ENCODE data around the gene CNTN4.

Gene CNTN4

DNA sequence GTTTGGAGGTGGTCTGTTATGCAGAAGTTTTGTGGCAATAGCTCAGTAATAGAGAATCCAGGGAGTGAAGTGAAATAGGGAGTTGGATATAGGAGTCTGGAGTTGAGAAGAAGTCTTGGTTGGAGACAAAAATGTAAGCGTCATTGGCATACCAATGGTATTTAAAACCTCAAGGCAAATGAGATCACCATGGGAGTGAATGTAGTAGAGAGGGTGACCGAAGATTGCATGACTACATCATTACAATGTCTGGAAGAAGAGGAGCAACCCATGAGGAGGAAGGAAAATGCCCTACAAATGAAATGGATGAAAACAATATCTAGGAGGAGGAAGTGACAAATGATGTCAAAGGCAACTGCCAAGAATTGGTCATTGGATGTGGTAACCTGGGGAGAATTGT lies 54.4 kb downstream of the CNTN4 start:
- DNase-seq (ENCODE audit: low read depth in 3 of 3) = no peak

DNA sequence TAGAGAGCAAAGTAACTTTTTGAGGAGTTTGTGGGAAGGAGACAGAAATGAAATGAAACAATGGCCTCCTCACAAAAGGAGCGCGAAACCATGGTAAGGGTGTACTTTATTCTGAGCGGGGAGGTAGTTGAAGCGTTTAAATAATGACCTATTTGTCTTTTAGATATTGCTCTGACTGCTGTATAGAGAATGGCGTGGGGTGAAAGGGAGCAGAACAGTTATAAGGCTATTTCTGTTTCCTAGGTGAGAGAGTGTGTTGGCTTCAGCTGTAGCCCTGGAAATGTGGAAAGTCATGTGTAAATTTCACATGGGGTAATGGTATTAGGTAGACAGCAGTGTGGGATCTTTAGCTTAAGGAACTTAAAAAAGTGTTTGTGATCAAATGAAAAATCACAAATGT lies 54.9 kb downstream of the CNTN4 start:
- DNase-seq (ENCODE audit: low read depth in 3 of 3) = no peak

DNA sequence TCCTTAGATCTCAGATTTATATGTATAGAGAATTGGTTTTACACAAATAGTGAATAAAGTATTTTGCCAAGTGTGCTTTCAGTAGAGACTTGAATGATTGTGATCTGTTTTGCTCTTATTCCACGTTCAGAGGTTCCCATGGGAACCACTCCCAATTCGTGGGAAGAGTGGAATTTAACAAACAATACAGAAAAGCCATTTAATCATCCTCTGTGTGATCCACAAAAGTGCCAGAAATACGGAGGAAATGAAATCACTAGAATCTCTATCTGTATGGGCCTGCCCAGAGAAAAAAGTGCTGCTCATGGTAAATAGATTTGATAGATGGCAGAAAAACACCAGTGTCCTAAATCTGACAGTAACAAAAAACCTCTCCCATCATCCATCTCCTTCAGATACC lies 56.0 kb downstream of the CNTN4 start:
- no peak for DNase-seq (ENCODE audit: low read depth in 3 of 3)

DNA sequence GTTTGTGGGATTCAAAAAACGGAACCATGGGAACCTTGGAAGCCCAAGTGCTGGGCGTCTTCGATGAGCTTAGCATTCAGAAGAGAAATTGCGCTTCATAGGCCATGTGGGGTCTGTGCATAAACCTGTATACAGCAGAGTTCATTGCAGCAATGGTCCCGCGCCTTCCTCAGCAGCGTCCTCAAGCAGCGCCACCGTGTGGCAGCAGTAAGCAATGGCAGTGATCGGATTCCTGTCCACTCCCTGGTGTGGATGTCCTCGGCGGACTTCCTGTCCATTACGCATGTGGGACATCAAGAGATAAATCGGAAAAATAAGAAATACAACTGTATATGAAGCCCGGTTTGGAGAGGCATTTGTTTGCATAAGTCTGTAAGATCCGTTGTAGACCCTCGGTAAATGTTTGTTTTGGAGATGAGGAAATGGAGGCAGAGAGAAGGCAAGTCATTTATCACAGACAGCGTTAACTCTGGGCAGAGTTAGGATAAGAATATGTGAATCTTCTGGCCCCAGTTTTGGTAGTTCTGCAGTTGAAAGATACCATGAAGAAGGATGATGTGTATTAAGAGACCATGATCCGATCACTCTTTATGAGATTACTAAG lies 57.7 kb downstream of the CNTN4 start:
- DNase-seq (ENCODE audit: low read depth in 3 of 3) = peak in 1 of 3 experiments; percentile 0

DNA sequence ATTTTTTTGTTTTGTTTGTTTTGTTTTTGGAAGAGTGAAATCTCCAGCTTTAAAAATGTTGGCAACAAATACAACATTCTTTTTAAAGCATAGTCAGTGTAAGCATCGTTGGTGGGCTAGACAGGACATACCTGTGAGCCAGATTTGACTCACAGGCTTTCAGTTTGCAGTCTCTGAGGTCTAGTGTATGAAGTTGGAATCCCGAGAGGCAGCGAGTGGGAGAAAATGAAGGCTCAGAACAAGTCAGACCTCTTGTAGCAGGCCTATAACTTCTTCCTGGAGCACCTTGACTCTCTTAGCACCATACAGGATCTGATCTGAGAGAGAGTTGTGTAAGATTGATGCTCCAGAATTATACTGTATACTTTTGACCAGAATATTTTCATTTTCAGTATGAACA lies 60.2 kb downstream of the CNTN4 start:
- DNase-seq (ENCODE audit: low read depth in 3 of 3) = no peak

DNA sequence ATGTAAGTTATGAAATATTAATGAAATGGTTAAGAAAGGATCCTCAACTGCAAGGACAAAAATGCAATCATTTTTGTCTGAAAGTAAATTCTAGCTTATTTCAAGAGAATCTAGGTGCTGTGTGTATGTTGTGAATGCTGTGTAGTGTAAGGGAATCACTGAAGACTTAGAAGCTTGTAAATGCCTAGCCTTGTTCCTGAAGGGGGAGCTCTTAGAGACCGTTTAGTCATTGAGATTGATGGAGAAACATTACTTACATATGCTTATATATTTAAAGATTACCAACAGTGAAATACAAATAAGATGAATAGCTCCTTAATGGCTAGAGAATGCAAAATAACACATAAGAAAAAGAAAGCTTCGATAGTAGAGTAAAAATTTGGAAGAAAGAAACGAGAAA lies 67.9 kb downstream of the CNTN4 start:
- no peak for DNase-seq (ENCODE audit: low read depth in 3 of 3)

DNA sequence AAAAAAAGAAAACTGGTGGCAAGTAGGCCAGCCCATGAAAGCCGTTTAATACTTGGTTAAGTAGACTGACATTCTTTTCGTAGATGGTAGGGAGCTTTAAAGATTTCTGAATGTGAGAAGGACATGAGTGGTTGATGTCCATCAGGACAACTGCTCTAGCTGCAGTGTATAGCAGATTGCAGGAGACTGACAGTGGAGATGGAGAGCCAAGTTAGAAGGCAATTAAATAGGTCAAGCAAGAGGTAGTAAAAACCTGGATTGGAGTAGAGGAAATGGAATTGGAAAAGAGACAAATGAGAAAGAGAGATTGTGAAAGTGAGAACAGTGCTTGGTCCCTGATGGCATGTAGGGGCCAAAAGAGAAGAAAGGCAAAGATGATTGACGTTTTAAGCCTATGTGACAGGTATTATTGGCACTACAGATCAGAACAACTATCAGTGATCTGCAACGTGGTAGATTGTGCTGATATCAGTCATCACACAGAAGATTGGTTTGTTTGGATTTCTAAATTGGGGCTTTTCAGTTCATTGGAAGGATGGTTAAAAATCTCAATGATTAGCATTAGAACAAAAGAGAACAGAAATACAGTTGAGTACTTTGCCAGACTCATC lies 74.0 kb downstream of the CNTN4 start:
- DNase-seq (ENCODE audit: low read depth in 3 of 3) = no peak

DNA sequence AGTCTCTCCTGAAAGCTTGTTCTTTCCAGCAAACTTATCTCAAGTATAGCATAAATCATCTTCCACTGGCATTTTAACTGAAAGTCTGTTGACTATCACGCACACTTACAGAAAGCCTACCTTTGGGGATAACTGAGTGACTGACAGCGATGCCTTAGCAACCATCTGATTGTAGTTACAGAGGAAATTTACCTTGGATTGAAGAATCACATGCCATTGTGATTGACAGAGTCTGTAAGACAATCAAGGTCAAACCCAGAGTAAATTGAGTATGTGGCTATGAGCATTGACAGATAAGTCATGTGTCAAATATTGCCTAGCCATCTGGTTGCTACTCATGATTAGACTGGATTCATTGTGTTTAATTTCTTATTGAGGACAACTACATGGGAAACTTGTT lies 82.0 kb downstream of the CNTN4 start:
- DNase-seq (ENCODE audit: low read depth in 3 of 3) = no peak

DNA sequence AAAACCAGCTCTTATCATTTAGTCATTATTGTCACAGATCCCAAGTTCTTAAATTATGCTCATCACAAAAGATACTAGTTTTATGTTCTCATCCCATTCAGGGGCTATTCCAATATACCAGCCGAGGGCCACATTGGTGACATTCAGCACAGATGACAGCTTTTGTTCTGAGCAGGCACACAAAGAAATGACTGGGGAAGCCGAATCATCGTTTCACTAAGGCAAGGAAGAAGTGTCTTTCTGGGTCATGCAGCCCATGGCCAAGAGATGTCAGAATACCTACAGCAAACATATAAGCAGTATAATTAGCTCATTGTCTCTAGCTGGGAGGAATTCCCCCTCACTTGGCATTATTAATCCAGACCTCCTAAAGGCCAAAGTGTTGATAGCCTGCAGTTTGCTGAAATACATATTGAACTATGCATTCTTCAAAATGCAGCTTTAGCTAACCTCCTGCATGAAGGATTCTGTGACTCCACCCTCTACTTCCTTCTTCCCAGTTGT lies 100.2 kb downstream of the CNTN4 start:
- DNase-seq (ENCODE audit: low read depth in 3 of 3) = no peak

DNA sequence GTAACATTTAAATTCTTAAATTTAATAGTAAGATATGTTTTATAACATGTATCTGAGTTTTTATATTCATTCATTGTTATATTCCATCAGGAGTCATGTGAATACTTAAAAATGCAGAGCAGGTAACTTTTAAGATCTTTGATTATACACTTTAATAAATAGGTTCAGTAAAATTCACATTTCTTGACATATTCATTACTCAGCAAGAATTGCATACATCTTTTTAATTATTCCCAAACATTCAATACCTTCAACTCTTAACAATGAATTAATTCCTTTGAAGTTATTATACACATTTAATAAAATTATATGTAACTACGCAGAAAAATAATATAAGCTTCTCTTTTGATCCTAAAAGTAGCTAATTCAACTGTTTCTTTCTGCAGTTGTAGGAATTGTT lies 105.4 kb downstream of the CNTN4 start:
- no peak for DNase-seq (ENCODE audit: low read depth in 3 of 3)

DNA sequence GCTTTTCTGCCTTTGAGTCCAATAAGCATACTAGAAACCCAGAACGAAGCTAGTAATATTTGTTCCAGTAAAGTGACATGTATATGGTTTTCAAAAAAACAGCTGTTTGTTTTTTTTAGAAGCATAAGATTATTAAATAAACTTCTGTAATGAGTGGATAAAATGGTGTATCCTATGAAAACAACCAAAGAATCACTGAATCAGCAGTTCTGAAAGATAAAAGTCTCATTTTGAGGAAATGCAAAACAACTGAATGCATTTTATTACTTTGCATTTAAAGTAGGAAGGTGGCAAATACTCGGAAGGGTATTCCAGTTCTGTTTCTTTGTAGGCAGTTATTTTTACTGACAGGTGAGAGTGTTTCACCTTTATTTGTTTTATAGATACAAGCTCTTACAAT lies 107.0 kb downstream of the CNTN4 start:
- DNase-seq (ENCODE audit: low read depth in 3 of 3) = no peak

DNA sequence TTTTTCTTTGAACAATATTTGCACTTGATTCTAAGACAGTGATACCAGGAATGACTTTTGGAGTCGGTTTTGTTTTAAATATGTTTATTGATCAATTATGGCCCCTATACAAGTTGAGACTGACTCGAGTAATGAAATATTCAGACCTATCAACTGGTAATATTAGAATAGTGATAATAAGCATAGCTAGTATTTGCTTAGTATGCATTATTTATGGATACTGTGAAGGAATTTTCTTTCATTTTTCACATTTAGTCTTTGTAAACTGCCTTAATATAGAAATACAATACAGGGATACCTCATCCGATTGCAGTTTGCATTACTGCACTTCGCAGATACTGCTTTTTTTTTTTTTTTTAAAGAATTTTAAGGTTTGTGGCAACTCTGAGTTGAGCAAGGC lies 107.9 kb downstream of the CNTN4 start:
- no peak for DNase-seq (ENCODE audit: low read depth in 3 of 3)

DNA sequence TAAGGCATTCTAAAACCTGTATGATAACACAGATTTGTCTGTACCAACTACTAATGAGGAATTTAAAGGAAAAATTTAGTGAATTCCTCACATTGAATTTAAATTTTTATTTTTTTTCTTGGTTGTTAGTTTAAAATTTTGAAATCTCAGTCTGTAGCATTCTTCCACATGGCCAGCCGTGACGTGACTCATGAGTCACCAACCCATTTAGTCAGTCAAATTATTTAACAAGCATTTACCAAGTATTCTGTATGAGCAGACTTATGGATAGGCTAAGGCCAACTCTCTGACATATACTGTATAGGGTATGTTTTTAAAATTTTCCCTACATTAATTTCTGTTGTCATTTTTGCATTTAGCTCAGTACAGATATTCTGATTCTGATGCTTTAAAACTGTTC lies 112.9 kb downstream of the CNTN4 start:
- no peak for DNase-seq (ENCODE audit: low read depth in 3 of 3)

DNA sequence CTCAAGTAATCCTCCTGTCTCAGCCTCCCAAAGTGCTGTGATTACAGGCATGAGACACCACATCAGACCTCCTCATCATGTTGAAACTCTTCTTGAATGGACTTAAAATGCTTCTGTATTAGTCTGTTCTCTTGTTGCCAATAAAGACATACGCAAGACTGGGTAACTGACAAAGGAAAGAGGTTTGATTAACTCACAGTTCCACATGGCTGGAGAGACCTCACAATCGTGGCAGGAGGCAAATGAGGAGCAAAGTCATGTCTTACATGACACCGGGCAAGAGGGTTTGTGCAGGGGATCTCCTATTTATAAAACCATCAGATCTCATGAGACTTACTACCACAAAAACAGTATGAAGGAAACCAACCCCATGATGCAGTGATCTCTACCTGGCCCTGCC lies 113.5 kb downstream of the CNTN4 start:
- DNase-seq (ENCODE audit: low read depth in 3 of 3) = no peak

DNA sequence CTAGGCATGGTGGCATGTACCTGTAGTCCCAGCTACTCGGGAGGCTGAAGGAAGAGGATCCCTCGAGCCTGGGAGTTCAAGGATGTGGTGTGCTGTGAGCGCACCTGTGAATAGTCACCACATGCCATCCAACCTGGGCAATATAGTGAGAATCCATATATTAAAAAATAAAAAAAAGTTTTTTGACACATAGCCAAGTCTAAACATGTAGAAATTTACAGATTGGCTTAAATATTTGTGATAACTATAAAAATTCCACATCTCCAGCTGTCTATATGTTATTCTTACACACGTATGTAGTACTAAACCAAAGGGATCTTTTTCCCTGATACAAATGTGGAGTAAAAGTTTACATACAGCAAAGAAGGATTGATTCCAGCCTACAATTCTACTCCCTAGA lies 119.7 kb downstream of the CNTN4 start:
- DNase-seq (ENCODE audit: low read depth in 3 of 3) = no peak

DNA sequence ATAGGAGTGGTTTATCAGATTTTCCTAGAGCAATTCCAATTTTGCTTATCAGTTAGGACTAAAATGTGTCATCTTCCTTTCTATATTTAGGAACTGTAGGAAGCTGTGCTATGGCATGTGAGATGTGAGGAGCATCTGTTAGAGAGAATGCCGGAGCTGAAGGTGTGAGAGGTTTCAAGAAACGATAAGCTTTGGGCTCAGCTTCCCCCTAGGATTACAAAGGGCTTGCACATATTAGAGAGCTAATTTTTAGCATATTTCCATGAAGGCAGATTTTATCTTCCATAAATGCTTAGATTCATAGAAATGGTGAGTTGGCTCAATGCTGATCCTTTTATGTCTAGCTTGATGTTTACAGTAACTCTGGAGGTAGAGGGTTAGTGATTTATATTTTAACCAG lies 120.2 kb downstream of the CNTN4 start:
- DNase-seq (ENCODE audit: low read depth in 3 of 3) = no peak

DNA sequence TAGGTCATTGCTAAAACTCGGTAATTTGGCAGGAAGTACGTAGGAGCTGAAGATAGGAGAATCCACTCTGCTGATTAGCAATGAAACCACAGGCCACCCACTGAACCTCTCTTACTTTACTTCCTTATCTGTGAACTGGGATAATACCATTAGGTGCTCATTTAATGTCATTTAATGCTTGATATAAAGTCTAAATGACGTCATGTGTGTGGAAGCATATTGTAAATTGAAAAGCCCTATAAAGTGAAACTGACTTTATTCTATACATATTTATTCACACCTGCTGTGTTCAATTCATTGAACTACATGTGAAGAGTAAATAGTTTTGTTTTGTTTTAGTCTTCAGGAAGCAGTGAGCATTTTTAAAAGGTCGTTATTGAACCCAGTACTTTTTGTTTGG lies 137.5 kb downstream of the CNTN4 start:
- DNase-seq (ENCODE audit: low read depth in 3 of 3) = no peak

DNA sequence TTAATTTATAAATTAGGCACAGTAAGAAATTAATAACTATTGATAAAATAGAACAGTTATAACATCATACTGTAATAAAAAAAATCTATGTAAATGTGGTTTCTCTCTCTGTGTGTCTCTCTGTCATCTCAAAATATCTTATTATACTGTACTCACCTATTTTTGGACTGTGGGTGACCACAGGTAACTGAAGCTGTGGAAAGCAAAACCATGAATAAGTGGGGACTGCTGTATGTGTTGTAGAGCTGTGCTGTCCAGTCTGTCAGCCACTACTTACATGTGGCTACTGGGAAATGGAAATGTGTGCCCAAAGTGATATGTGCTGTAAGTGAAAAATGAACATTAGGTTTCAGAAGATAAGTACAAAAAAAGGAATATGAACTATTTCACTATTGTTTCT lies 145.5 kb downstream of the CNTN4 start:
- DNase-seq (ENCODE audit: low read depth in 3 of 3) = no peak

DNA sequence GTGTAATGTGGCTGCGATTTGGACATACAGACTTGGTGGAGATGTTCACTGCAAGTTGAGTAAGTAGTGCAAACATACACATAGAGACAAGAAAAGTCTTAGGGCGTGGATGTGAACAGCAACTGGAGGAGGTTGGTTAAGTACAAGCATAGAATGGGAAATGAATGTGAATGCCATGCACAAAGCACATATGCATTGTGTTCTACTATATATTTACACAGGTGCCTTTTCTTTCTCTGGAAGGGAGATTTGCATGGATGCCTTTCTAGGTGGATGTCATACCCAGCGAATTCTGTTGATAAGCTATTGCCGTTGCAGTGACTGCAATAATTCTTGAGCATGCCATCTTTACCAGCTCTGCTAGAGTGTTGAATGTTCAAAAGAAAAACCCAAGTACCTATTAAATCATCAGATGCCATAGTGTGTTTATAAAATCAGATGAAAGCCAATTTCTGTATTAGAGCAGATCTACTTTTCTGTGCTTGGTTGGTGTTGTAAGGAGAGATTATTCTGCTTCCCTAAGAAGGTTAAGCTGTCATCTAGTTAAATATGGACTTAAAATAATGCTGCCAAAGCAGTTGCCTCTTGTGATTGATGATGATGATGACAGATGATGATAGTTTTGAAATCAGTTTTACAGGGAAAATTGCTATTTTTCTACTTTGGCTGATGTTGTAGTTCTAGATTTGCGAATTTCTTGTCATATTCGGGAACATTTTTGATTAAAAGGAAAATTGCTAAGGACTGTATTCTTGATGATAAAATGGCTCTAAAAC lies 148.4 kb downstream of the CNTN4 start:
- no peak for DNase-seq (ENCODE audit: low read depth in 3 of 3)

DNA sequence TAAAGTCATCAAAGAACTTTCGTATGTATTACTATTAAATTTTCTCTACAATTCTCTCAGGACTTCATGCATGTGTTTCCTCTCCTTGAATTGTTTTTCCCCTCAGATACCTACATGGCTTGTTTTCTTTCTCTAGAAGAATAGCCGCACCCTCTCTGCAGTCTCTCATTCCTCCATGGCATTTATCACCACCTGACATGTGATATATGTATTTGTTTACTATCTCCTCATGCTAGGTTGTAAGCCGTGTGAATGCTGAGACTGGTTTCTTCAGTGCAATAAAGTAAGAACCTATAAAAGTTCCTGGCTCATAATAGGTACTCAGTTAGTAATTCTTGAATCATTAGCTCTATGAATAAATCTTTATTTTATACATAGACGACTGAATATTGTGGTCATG lies 149.2 kb downstream of the CNTN4 start:
- DNase-seq (ENCODE audit: low read depth in 3 of 3) = no peak

DNA sequence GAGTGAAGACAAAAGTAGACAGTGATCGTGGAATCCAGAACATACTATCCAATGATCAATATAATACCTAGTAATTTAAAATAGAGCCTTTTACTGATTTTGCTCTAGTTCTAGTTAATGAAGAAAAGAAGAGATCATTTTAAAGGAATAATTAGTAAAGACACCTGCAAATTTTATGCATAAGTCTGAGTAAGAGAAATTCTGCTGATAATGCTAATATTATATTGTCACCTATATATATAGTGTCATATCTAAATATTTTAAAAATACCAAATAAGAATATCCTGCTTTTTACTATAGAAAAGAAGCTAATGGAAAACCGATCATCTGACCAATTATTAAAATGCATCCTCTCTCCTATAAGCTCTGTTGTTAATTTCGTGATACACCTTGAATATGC lies 152.1 kb downstream of the CNTN4 start:
- no peak for DNase-seq (ENCODE audit: low read depth in 3 of 3)

DNA sequence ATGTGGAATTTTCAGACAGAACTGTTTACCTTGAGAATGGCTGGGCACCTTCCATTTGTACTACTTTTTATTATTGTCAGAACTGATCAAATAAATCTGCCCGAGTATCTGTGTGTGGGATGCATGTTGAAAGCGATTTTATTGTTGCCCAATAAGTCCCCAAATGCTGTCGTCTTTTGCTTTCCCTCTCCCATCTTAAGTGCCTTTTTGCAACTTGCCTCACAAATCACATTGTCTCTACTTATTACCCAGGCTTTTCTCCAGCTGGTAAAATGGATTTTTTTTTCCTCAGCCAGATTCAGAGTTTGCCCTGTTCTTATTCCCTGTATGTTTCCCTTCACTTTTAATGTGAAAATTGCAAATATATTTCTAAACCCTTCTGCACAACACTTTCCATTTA lies 163.1 kb downstream of the CNTN4 start:
- no peak for DNase-seq (ENCODE audit: low read depth in 3 of 3)

DNA sequence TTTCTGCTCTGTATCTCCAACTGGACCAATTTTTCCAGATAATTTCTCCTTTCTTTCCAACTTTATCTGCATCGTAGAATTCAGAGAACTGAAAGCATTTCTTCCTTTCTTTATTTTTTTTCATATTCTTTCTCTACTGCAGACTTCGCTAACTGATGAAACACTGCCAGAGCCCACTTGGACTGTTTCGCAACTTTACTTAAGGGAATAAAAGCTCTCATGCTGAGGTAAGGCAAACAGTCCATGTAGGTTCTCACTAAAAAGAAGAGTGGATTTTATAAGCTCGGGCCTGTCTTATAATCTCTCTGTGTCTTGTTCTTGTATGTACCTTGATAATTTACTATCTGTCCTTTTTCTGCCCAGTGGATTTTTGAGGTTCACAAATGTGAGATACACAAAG lies 163.5 kb downstream of the CNTN4 start:
- DNase-seq (ENCODE audit: low read depth in 3 of 3) = no peak
